NAMALWA (cell line): ENCODE data around the gene FHAD1.
"Not testable (repeated sequence)": the region's sequence is repeated elsewhere in the genome, so short reads cannot be mapped to it uniquely, and the experiment has no call there.

ENCODE experiments used
- DNase-seq: peaks from one replicate; pipeline ENCODE4 v3.0.0-alpha.2; 2015; ENCODE audit warnings: low spot score

Gene FHAD1

DNA sequence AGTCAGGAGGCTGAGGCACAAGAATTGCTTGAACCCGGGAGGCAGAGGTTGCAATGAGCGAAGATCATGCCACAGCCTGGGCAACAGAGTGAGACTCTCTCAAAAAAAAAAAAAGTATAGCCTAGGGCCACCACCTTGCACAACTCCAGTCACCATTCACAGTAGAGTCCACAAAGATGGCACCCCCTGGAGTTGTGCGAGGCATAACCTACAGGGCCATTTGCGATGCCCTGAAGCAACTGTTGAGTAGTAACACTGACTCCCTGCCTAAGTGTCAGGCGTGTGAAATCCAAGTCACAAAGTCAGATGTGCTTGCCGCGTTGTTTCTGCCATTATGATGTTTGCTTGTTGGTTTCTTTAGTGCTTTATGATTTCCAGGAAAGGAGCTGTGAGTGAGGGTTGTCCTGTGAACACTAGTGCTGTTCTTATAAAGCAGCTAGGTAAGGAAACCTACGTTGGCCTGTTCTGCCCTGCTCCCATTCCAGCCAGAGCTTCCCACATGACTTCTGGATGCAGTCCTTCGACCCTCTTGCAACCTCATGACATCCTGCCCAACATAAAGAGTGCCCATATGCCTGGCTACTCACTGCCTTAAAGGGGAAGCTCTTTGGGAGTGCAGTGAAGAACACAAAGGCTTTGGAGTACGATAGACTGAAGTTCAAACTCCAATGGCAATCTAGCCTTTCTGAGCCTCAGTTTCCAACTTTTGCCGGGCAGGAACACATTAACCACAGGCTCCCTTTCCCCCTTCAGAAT lies 29.8 kb downstream of the FHAD1 start:
- DNase-seq = no peak

DNA sequence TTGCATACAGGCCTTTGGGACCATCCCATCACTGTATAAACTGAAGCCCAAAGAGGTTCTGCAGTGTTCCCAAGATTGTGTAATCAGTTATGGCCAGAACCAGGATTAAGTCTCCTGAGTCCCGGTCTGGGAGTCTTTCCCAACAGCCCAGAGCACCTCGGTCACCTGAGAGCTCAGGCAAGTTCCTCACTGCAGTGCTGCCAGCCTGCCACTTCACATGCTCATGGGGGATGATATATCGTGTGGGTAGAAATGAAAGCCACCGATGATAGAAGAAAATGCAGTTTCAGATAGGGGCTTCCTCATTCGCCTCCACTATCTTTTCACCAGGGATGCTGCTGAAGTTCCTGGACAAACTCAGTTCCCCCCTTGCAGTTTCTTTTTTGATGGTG lies 30.4 kb downstream of the FHAD1 start:
- no peak for DNase-seq

DNA sequence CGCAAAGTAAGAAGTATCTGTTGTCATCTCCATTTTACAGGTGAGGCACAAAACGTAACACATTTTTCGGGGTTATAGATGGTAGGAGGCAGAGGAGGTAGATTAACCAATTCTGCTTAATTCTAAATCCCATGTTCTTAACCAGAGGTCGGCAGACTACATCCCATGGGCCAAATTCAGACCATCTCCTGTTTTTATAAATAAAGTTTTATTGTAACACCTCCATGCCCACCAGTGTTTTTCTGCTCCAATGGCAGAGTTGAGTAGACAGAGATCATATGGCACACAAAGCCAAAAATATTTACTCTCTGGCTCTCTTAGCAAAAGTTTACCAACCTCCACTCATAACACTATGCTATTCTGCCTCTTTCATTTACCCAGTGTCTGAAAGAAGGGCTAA lies 30.9 kb downstream of the FHAD1 start:
- DNase-seq = no peak

DNA sequence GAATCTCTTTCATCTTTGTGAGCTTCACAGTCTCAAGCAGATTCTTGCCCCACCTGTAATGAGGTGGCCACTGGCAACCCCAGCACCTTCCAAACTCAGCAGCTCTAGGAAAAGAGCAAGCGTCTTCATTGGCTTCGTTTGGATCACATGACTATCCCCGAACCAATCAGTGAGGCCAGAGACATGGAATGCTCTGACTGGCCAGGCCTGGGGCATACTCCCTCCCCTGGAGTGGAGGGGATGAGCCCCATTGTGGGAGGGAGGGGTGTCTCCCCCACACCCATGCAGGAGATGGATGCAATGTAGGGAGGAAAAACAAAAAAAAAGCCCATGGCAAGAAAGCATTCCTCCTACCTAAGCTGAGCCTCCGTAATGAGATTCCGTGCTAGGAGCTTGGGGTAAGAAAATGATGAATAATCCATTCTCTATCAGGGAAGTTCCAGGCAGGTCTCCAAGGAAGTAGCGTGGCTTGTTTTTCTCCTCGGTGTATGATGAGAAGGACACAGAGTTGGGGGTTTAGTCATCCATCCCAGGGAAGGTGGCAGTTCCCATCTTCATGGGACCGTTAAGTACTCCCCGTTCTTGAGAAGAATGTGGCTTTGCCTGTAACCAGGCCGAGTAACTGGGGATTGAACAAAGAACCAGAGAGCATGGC lies 32.7 kb downstream of the FHAD1 start:
- no peak for DNase-seq

DNA sequence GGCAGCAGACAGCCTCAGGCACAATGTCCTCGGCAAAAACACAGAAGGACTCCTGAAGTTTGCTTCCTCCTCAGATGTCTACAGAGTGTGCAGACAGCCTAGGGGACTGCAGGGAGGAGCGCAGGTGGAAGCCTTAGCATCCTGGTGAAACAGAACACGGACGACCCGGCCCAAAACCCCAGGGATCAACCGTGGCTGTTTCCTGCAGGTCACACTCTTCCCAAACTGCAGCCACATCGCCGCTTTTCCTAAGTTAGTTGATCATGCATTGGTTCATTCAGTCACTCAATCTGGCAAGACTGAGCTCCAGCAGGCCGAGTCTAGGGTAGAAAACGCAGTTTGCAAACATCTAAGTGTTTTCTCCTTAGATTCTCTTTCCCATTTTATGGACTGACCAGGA lies 33.4 kb downstream of the FHAD1 start:
- DNase-seq = no peak

DNA sequence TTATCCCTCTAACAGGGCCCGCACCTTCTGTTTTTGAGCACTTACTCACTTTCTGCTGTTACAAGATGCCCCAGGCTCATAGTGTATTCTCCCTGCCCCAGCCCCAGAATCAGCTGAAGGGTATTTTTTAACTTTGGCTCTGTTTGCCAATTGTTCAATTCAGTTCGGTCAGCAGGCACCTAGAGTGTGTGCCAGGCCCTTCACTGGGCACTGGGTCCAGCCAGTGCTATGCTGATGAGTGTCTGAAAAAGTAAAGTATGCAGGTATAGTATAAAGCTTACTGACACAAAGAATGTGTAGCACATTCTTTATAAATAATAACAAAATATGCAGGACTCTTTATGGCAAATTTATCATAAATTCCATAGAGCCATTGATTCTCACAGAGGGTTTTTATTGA lies 35.0 kb downstream of the FHAD1 start:
- DNase-seq = no peak

DNA sequence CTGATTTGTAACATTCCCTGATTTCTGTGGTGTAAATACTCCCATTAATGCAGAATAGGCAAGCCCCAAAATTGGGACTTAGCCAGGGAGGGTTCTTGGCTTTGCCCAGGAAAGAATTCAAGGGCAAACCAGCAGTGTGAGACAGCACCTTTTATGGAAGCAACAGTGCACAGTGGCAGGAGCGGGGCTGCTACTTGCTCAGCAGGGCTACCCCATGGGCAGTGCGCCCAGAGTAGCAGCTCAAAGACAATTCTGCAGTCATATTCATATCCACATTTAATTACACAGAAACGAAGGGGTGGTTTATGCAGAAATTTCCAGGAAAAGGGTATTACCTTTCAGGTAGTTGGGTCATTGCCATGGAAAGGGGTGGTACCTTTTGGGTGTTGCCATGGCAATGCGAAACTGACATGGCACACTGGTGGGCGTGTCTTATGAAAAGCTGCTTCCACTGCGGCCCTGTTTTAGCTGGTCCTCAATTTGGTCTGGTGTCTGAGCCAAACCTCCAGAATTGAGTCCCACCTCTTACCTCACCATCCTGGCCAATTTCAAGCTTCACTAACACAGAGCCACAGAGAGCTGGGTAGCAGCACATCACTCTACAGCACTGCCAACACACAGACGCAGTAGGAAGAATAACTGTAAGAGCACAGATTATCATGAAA lies 35.9 kb downstream of the FHAD1 start:
- no peak for DNase-seq

DNA sequence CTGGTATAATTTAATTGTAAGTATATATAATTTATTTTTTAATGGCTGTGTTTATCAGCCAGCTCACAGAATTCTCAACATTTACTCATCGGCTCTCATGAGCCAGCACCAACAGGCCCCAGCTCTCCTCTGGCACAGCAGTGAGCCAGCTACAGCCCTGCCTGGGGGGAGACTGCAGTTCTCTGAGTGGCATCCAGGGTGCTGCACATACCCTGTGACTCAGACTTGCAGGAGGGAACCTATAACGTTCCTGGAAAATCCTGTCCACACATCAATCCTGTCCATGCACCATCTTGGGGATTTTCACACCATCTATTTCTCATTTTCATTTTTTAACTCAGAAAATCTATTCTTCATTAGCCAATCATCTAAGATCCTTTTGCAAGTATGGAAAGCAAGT lies 36.5 kb downstream of the FHAD1 start:
- no peak for DNase-seq

DNA sequence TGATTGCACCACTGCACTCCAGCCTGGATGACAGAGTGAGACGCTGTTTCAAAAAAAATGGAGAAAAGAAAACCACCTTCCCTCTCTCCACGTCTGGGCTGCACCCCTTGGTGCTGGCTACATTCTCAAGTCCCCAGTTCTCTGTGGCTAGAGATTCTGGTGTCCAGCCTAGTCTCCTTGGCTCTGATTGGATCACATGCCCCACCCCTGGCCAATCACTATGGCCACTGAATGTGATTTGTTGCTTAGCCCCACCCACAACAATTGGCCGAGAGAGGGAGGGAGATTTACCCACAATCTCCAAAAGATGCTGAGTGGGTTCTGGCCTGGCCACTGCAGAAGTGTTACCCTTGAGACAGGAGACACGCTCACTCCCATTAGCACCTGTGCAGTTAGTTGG lies 39.4 kb downstream of the FHAD1 start:
- no peak for DNase-seq

DNA sequence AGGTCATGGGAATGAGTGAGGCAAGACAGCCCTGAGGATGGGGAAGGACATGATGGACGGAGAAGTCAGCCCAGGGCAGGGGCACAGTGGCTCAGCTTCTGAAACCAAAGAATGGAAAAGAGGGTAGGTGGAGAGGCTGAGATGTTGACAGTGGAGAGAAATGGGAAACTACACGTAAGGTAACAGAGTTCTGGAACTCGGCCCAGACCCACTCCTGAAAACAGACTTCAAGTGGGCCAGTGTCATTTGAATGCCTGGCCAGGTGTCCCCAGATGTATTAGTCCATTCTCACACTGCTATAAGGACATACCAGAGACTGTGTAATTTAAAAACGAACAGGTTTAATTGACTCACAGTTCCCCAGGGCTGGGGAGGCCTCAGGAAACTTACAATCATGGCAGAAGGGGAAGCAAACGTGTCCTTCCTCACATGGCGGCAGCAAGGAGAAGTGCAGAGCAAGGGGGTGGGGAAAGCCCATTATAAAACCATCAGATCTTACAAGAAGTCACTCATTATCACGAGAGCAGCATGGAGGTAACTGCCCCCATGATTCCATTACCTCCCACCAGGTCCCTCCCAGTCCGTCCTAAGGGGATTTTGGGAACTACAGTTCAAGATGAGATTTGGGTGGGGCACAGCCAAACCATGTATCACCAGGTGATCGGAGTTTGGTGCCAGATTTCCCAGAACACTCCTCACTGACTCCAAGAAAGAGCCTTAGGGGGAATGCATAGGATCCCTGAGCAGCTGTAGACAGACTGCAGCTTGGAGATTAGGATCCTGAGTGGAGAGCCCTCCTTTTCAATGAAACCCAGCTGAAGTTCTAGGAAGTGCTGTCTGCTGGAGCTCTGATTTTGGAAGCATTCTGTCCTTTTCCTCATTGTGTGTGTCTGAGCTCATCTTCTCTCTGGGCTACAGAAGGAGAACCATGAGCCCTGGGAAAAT lies 40.3 kb downstream of the FHAD1 start:
- DNase-seq = no peak

DNA sequence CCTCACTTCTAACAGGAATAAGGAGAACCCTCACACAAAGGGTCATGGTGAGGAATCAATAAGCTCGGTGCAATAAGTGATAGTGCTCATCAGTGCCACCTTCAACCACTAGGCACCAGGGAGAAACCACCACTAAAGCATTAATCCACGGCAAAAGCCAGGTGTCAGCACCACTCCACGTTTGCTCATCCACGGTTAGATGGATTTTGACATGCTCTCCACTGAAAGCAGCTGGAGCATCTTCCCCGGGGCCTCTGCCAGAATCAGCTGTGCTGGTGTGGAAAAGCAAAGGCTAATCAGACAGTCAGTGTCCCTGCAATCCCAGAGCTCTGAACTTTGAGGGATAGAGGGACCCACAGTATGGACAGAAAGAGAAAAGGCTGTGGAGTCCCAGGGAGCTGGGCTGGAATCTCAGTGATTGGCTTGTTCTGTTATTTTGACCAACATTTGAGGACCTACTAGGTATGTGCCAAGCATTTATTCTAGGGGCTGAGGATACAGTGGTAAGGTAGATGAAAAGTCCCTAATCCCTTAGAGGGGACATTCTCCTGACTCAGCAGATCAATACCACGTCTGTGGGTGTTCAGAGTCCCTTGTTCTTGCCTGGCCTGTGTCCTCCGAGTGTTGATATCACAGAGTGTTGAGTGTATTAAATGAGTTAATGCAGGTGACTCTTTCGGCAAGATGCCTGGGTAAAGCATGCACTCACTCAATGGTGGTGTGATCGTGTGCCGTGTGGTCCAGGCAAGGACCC lies 41.3 kb downstream of the FHAD1 start:
- no peak for DNase-seq

DNA sequence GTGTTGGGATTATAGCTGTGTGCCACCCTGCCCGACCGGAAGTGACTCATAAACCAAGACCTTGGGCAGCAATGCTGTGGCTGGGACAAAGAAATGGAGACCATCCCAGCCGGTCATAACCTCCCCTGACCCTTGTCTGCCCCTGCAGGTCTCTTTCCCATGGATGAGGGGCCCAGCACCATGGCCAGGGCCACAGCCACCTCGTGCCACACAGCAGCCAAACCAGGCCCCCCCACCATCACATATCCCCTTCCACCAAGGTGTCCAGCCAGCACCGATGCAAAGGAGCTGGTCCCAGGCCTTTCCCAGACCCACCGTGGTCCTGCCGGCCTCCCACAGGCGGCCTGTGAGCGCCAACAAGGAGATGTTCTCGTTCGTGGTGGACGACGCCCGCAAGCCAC lies 42.2 kb downstream of the FHAD1 start:
- no peak for DNase-seq

DNA sequence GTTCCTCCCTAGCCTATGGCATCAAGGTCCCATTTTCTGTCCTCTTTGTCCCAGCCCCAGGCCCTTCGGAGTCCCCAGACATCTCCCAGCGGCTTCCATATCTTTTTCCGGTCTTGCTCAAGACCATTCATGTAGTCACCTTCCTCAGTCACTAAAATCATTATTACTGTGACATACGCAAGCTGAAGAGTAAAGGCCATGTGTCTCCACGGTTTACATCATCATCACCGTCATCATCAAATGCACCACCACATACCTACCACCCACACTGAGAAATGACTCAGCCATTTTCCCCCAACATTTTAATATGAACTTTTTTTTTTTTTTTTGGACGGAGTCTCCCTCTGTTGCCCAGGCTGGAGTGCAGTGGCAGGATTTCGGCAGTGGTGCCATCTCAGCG lies 43.4 kb downstream of the FHAD1 start:
- DNase-seq = no peak

DNA sequence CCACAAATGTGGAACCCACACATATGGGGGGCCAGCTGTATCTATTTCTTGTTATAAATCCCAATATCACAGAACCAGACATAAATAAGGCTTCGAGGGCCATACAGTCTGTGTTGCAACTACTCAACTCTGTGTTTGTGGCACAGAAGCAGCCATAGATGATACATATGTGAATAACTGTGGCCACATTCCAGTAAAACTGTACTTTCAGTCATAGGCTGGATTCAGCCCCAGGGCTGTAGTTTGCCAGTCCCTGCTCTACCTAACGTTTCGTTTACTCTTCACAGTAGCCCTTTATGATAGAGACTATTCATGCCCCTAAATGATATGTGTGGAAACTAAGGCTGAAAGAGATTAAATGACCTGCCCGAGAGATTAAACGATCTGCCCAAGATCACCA lies 48.7 kb downstream of the FHAD1 start:
- DNase-seq = no peak

DNA sequence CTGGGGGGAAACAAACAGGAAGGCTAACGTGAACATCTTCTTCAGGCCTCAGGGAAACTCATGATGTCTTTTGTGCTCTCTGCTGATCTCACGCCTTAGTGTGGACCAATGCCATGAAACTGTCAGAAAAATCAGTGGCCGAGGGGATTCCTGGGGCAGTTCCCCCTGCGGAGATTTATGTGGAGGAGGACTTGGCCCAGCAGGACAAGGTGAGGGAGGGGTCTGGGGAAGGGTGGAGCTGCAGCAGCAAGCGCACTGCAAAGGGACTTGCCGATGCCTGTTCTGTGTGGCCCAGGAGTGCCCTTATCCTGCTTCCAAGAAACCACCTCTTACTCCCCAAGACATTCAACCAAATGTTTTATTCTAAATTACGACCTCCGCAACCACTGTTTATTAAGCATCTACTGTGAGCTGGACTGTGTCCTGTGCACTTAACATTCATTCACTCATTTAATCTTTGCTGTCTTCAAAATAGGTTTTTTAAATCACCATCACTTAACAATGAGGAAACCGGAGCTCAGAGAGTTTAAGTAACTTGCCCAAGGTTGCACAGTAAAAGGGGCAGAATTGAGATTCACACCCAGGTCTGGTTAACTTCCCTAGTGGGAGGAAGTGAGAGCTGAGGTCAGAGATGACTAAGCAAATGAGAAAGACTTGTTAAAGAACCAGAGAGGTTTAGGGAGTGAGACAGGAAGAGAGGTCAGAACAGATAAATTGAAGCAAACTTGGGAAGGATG lies 49.7 kb downstream of the FHAD1 start:
- no peak for DNase-seq

DNA sequence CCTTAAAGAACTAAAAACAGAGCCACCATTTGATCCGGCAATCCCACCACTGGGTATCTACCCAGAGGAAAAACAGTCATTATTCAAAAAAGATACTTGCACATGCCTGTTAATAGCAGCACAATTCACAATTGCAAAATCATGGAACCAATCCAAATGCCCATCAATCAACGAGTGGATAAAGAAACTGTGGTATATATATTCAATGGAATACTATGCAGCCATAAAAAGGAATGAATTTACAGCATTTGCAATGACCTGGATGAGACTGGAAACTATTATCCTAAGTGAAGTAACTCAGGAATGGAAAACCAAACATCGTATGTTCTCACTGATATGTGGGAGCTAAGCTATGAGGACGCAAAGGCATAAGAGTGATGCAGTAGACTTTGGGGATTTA lies 51.0 kb downstream of the FHAD1 start:
- not testable (repeated sequence) for DNase-seq

DNA sequence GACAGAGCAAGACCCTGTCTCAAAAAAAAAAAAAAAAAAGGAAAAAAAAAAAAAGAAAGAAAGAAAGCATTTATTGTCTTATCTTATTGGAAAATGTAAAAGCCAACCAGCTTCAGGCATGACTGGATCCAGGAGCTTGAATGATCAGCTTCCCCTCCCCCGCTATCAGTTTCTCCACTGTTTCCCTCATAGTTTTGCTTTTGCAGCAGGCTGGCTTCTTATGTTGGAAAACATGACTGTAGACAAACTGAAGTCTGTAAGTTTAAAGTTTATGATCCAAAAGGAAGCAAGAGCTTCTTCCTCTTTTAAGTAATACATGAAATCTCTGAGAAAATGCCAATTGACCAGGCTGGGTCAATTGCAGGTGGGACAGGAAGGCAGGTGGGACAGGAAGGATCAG lies 52.2 kb downstream of the FHAD1 start:
- no peak for DNase-seq

DNA sequence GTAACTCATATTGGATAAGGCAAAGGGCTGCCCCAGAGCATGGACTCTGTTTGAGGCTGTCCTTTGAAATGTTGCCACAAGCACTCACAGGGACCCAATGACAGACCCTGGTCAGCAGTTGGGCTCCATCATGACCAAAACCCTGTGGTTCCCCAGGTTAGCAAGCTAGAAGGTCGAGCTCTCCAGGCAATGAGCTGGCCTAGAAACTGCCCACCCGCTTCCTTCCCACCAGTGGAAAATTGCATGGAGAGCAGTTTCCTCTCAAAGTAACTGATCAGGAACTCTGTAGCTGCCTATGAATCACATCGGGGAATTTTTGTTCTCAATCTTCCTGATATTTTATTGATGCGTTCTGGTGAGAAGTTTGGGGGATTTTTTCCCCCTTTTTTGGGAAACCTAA lies 52.8 kb downstream of the FHAD1 start:
- no peak for DNase-seq

DNA sequence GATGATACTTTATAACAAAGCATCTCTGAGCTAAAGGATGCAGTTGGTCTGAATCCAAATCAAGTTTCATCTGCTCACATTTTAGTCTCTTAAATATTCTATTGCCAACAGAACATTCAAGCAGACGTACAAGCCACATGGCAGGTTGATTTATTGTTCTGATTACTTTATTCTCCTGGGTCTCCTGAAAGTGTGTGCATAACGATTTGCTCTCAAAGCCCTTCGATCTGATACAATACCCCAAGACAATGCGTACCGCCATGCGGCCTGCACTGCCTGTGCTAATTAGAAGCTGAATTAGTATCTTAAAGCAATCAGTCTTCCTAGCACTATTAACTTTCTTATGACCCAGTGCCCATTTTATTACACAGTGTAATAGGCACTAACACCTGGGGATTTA lies 56.9 kb downstream of the FHAD1 start:
- DNase-seq = no peak

DNA sequence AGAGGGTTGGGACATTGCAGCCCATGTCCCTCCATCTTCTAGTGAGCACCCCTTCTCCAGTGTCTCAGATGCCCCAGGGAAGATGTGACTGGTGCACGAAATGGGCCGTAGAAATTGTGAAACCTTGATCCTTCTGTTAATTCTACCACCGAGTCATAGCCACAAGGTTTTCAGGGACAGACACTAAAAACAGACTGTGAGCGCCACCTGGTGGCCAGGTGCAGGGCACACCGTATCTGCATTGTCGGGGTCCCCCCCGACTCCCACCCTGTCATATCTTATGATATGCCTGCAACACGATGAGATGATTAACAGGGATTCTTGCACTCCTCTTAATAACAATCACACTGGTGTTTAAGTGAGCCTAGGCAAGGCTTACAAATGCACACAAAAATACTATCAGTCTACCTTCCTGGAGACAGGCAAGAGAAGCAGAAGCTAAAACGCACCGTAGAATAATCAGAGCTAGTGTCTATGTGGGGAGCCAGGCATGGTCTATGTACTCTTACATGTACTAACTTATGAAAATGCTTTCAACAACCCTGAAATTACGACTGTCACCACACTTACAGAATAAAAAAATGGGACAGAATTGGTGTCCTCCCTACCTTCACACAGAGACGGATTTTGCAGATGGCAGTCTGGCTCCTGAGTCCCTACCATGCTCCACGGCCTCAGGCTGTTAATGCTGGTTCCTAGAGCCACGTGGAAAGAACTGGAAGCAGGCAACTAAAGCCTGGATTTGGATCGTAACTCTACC lies 57.9 kb downstream of the FHAD1 start:
- DNase-seq = peak; percentile 81
